T-cell (primary cell): ENCODE measurements around the gene MPRIP. TPM values are rescaled to one million over a fixed set of nuclear protein-coding genes. Genes with fewer than 3 reads are reported as not detected.

Source experiments
- ATAC-seq, 4 experiments: fragments of 200-7000 bp in 3 of 4; fragments of 150-1000 bp in 1 of 4; cut with Tn5 transposase; replicated peaks in 1 of 4; 1 replicate in 3 of 4; 2 replicates in 1 of 4; pipeline ENCODE4 v1.10.0; 2021; ENCODE audit warnings: moderate library complexity in 3 of 4, mild to moderate bottlenecking in 2 of 4, moderate number of reproducible peaks in 1 of 4
- CTCF ChIA-PET, 2 donors: fragments of 300-600 bp; sonication (Branson Sonifier 250); formaldehyde crosslinking; loops; one replicate each; lab custom pipeline; 2022; ENCODE audit warnings: antibody characterized with exemption in 2 of 2; lab: Charles Lee
- POLR2A ChIA-PET, 2 donors: fragments of 300-600 bp; sonication (Branson Sonifier 250); formaldehyde crosslinking; loops; one replicate each; lab custom pipeline; 2022; ENCODE audit warnings: antibody characterized with exemption in 2 of 2; lab: Charles Lee
- DNase-seq, 35 experiments: peaks; one replicate each; pipeline versions ENCODE4 v3.0.0 to v3.0.0-alpha.2; 2013 to 2023
- H3K27ac ChIP-seq: one replicate; pipeline ENCODE4 v1.5.1; 2013; ENCODE audit warnings: low read length
- H3K27me3 ChIP-seq, 2 experiments: replicated peaks in 1 of 2; 1 replicate in 1 of 2; 2 replicates in 1 of 2; pipeline versions ENCODE4 v1.6.1 to v1.7.0; 2013; ENCODE audit warnings: low read length in 1 of 2, mixed read lengths in 1 of 2; ENCODE audit not compliant: control insufficient read depth in 2 of 2, insufficient read depth in 2 of 2; ENCODE audit errors: extremely low read depth in 1 of 2
- H3K36me3 ChIP-seq, 2 donors: 1 replicate in 1 of 2; 2 replicates in 1 of 2; pipeline versions ENCODE4 v1.6.1 to v1.7.0; 2013; ENCODE audit warnings: low read length in 1 of 2; ENCODE audit not compliant: control insufficient read depth in 2 of 2, insufficient read depth in 1 of 2; ENCODE audit errors: extremely low read depth in 1 of 2
- H3K4me1 ChIP-seq, 2 experiments: 1 replicate in 1 of 2; 2 replicates in 1 of 2; pipeline versions ENCODE4 v1.6.1 to v1.7.0; 2013; ENCODE audit warnings: low read length in 2 of 2, mixed read lengths in 1 of 2; ENCODE audit not compliant: insufficient read depth in 2 of 2, control insufficient read depth in 1 of 2; ENCODE audit errors: extremely low read depth in 1 of 2
- H3K4me3 ChIP-seq, 2 donors: 1 replicate in 1 of 2; 2 replicates in 1 of 2; pipeline versions ENCODE4 v1.5.1 to v1.7.0; 2013; ENCODE audit warnings: mild to moderate bottlenecking in 2 of 2, low read length in 1 of 2, moderate library complexity in 1 of 2; ENCODE audit not compliant: control insufficient read depth in 1 of 2; ENCODE audit errors: extremely low read depth in 1 of 2
- H3K9me3 ChIP-seq: 2 replicates; pipeline ENCODE4 v1.7.0; 2013
- H3K27ac Mint-ChIP-seq, 2 donors: one replicate each; pipeline ENCODE4 v1.8.0; 2020 to 2021; ENCODE audit warnings: mild to moderate bottlenecking in 2 of 2, mixed read lengths in 2 of 2
- H3K27me3 Mint-ChIP-seq, 2 donors: one replicate each; pipeline ENCODE4 v1.8.0; 2021 to 2022; ENCODE audit warnings: mixed read lengths in 2 of 2
- H3K36me3 Mint-ChIP-seq: one replicate; pipeline ENCODE4 v1.8.0; 2021; ENCODE audit warnings: mixed read lengths
- H3K4me1 Mint-ChIP-seq, 3 donors: one replicate each; pipeline ENCODE4 v1.8.0; 2020 to 2022; ENCODE audit warnings: mixed read lengths in 3 of 3, mild to moderate bottlenecking in 1 of 3
- H3K4me3 Mint-ChIP-seq, 3 donors: one replicate each; pipeline ENCODE4 v1.8.0; 2020 to 2022; ENCODE audit warnings: mild to moderate bottlenecking in 3 of 3, mixed read lengths in 3 of 3, moderate library complexity in 3 of 3
- H3K9me3 Mint-ChIP-seq, 3 donors: one replicate each; pipeline ENCODE4 v1.8.0; 2020 to 2022; ENCODE audit warnings: mixed read lengths in 3 of 3
- WGBS: methylation state at CpG from one replicate; pipeline ENCODE4 v1.1.5; 2013; ENCODE audit warnings: missing lambda C conversion rate; ENCODE audit not compliant: insufficient coverage; 5-methylcytosine and 5-hydroxymethylcytosine counted together
- total RNA-seq, 35 experiments: library from RNA in 6 of 35; stranded (reverse) in 6 of 35; fragments of 120-200 nt in 1 of 35; gene quantifications; one replicate each; pipeline versions ENCODE4 v1.2.1 to v1.2.4 and lab custom pipeline; 2013 to 2026

Gene MPRIP
- total RNA-seq, 5 donors from 2014 or later (not counting 1 experiment from before 2014, with no cell fraction given): 189 to 266 (median 247) TPM

DNA sequence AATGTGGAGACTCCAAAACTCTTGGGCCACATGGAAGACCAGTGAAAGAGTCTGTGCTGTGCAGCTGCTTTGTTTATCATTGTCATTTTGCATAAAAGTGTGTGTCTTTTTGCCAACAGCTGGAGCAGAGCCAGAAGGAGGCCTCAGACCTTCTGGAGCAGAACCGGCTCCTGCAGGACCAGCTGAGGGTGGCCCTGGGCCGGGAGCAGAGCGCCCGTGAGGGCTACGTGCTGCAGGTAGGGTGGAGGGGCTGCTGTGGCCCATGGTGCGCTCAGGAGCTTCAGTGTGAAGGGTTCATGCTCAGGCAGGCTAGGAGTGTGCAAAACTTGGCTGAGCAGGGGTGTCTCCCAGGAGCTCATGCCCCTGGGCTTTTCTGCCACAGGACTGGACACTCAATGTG, 118.9 kb downstream of the MPRIP start:
- H3K27me3 ChIP-seq: no peaks in the 10 kb centered on the region
- Mint-ChIP-seq H3K4me3 (no peak overlapping the region), H3K36me3 (peaks cover 59% of the 10 kb centered on the region), H3K4me1 (peaks cover 0 to 7% (median 3%) of the 10 kb centered on the region in 3 donors), H3K9me3 (no peaks in the 10 kb centered on the region), H3K27me3 (no peaks in the 10 kb centered on the region), H3K27ac (peak overlapping the region; percentile 16 to 67)
- WGBS: 87% methylated on average over 3 of the region's 6 CpGs
- ATAC-seq (no peak), DNase-seq (no peak)
- no peak overlapping the region for H3K27ac ChIP-seq
- H3K4me3 ChIP-seq: no peak overlapping the region
- CTCF ChIA-PET: interaction anchor here in 1 of 2 donors (0.5 kb wide), 1 partner anchor 62 kb away, joined by 3 read pairs; no protein-coding TSS in a partner anchor
- H3K36me3 ChIP-seq: peaks cover 34 to 89% of the 10 kb centered on the region in 2 donors
- H3K4me1 ChIP-seq: peaks cover 0 to under 1% of the 10 kb centered on the region in 2 experiments
- POLR2A ChIA-PET: interaction anchor here in 1 of 2 donors (0.6 kb wide), 1 partner anchor 129 kb away, joined by 8 read pairs; no protein-coding TSS in a partner anchor
- H3K9me3 ChIP-seq: no peaks in the 10 kb centered on the region

- Mint-ChIP-seq H3K27me3 (no peaks in the 10 kb centered on the region), H3K36me3 (peaks cover 58% of the 10 kb centered on the region), H3K4me3 (no peak overlapping the region), H3K4me1 (peaks cover 0 to 4% (median 3%) of the 10 kb centered on the region in 3 donors), H3K27ac (no peak overlapping the region), H3K9me3 (no peaks in the 10 kb centered on the region)
- Histone ChIP-seq H3K27me3 (no peaks in the 10 kb centered on the region), H3K9me3 (no peaks in the 10 kb centered on the region), H3K27ac (no peak overlapping the region), H3K4me1 (no peaks in the 10 kb centered on the region), H3K4me3 (no peak overlapping the region), H3K36me3 (peaks cover 34 to 90% of the 10 kb centered on the region in 2 donors)
- ChIA-PET POLR2A (no interaction called here), CTCF (interaction anchor here in 1 of 2 donors (0.5 kb wide), 1 partner anchor 63 kb away, joined by 3 read pairs; no protein-coding TSS in a partner anchor)
- no peak for DNase-seq
- 100% methylated on average over 3 of the region's 4 CpGs for WGBS
- ATAC-seq: no peak
Measured at GRCh38 chr17:17161759-17162158, 119.5 kb downstream of the MPRIP start.

DNA sequence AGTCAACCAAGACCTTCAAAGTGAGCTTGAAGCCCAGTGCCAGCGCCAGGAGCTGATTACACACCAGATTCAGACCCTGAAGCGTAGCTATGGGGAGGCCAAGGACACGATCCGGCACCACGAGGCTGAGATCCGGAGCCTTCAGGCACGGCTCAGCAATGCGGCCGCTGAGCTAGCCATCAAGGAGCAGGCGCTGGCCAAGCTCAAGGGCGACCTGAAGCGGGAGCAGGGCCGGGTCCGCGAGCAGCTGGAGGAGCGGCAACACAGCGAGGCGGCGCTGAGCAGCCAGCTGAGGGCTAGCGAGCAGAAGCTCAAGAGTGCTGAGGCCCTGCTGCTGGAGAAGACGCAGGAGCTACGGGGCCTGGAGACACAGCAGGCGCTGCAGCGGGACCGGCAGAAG, 121.9 kb downstream of the MPRIP start:
- Histone ChIP-seq H3K27me3 (no peaks in the 10 kb centered on the region), H3K27ac (no peak overlapping the region), H3K4me1 (peaks cover 0 to 8% of the 10 kb centered on the region in 2 experiments), H3K9me3 (no peaks in the 10 kb centered on the region), H3K36me3 (peaks cover 31 to 89% of the 10 kb centered on the region in 2 donors), H3K4me3 (no peak overlapping the region)
- ATAC-seq: no peak
- peaks cover 64% of the 10 kb centered on the region for H3K36me3 Mint-ChIP-seq
- H3K27me3 Mint-ChIP-seq: no peaks in the 10 kb centered on the region
- ChIA-PET POLR2A (no interaction called here), CTCF (interaction anchor here in 1 of 2 donors (0.8 kb wide), 1 partner anchor 8 kb away, joined by 3 read pairs; no protein-coding TSS in a partner anchor)
- 99% methylated on average over 25 of the region's 25 CpGs for WGBS
- H3K4me3 Mint-ChIP-seq: no peak overlapping the region
- H3K27ac Mint-ChIP-seq: no peak overlapping the region
- DNase-seq: no peak
- peaks cover 16 to 17% (median 17%) of the 10 kb centered on the region in 3 donors for H3K4me1 Mint-ChIP-seq
- no peaks in the 10 kb centered on the region for H3K9me3 Mint-ChIP-seq

DNA sequence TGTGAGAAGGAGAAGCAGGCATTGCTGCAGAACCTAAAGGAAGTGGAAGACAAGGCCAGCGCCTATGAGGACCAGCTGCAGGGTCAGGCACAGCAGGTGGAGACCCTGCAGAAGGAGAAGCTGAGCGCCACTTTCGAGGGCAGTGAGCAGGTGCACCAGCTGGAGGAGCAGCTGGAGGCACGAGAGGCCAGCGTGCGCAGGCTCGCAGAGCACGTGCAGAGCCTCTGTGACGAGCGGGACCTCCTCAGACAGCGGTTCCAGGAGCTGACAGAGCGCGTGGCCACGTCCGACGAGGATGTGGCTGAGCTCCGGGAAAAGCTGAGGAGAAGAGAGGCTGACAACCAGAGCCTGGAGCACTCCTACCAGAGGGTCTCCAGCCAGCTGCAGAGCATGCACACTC, 122.4 kb downstream of the MPRIP start:
- Histone ChIP-seq H3K36me3 (peaks cover 28 to 88% of the 10 kb centered on the region in 2 donors), H3K27ac (no peak overlapping the region), H3K9me3 (no peaks in the 10 kb centered on the region), H3K4me3 (no peak overlapping the region), H3K27me3 (no peaks in the 10 kb centered on the region), H3K4me1 (peaks cover 0 to 8% of the 10 kb centered on the region in 2 experiments)
- Mint-ChIP-seq H3K4me3 (no peak overlapping the region), H3K9me3 (no peaks in the 10 kb centered on the region), H3K4me1 (peaks cover 19 to 22% (median 22%) of the 10 kb centered on the region in 3 donors), H3K27me3 (no peaks in the 10 kb centered on the region), H3K36me3 (peaks cover 59% of the 10 kb centered on the region), H3K27ac (peak overlapping the region in 1 of 2 donors; percentile 63)
- ChIA-PET POLR2A (interaction anchor here in 1 of 2 donors (0.6 kb wide), 1 partner anchor 44 kb away, joined by 3 read pairs; no protein-coding TSS in a partner anchor), CTCF (no interaction called here)
- ATAC-seq (no peak), DNase-seq (no peak)
- WGBS: over 99% methylated on average over 14 of the region's 17 CpGs

- Histone ChIP-seq H3K4me1 (peaks cover 0 to 16% of the 10 kb centered on the region in 2 experiments), H3K27me3 (no peaks in the 10 kb centered on the region), H3K36me3 (peaks cover 24 to 80% of the 10 kb centered on the region in 2 donors), H3K4me3 (no peak overlapping the region), H3K27ac (no peak overlapping the region), H3K9me3 (no peaks in the 10 kb centered on the region)
- Mint-ChIP-seq H3K4me1 (peaks cover 28 to 32% (median 29%) of the 10 kb centered on the region in 3 donors), H3K27ac (no peak overlapping the region), H3K36me3 (peaks cover 55% of the 10 kb centered on the region), H3K27me3 (no peaks in the 10 kb centered on the region), H3K4me3 (no peak overlapping the region), H3K9me3 (no peaks in the 10 kb centered on the region)
- no peak for DNase-seq
- ATAC-seq: no peak
- ChIA-PET POLR2A (interaction anchor here in 1 of 2 donors (1.1 kb wide), 1 partner anchor 31 kb away, joined by 3 read pairs; no protein-coding TSS in a partner anchor), CTCF (no interaction called here)
- 96% methylated on average over 23 of the region's 23 CpGs for WGBS
Measured at GRCh38 chr17:17165666-17166308, 123.5 kb downstream of the MPRIP start.

DNA sequence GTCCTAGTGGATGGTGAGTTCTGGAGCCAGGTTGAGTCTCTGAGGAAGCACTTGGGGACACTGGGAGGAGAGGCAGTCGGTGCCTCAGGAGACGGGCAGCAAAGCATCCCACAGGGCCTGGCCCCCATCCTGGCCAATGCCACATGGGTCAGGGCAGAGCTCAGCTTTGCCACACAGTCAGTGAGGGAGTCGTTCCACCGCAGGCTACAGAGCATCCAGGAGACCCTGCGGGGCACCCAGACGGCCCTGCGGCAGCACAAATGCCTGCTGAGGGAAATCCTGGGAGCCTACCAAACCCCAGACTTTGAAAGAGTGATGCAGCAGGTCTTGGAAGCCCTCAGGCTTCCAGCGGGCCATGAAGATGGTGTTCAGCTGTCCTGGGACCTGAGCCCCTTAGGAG, 124.2 kb downstream of the MPRIP start:
- CTCF ChIA-PET: no interaction called here
- Histone ChIP-seq H3K4me1 (peaks cover 0 to 22% of the 10 kb centered on the region in 2 experiments), H3K27ac (no peak overlapping the region), H3K27me3 (no peaks in the 10 kb centered on the region), H3K4me3 (no peak overlapping the region), H3K9me3 (no peaks in the 10 kb centered on the region), H3K36me3 (peaks cover 22 to 76% of the 10 kb centered on the region in 2 donors)
- Mint-ChIP-seq H3K4me3 (no peak overlapping the region), H3K27ac (no peak overlapping the region), H3K27me3 (no peaks in the 10 kb centered on the region), H3K36me3 (peaks cover 59% of the 10 kb centered on the region), H3K9me3 (no peaks in the 10 kb centered on the region), H3K4me1 (peaks cover 35 to 38% (median 36%) of the 10 kb centered on the region in 3 donors)
- DNase-seq: no peak
- 97% methylated on average over 8 of the region's 8 CpGs for WGBS
- ATAC-seq: no peak
- POLR2A ChIA-PET: no interaction called here
